Panc1 (cell line): ENCODE data around the gene RHEBL1. TPM values are rescaled to one million over a fixed set of nuclear protein-coding genes. Genes with fewer than 3 reads are reported as not detected.

Source experiments
- ATAC-seq: fragments of 200-7000 bp; cut with Tn5 transposase; 2 replicates; pipeline ENCODE4 v1.9.1; 2020; ENCODE audit warnings: mild to moderate bottlenecking, moderate library complexity
- BruUV-seq: library from RNA; stranded (reverse); fragments of 400-500 nt; replicated peaks from 2 replicates; lab custom pipeline; 2021; lab: Mats Ljungman, UMichigan
- CTCF ChIA-PET: fragments of 300-600 bp; sonication (Branson Sonifier 250); formaldehyde crosslinking; loops from one replicate; lab custom pipeline; 2022; ENCODE audit warnings: antibody characterized with exemption; lab: Charles Lee
- POLR2A ChIA-PET: fragments of 300-600 bp; sonication (Branson Sonifier 250); formaldehyde crosslinking; loops from one replicate; lab custom pipeline; 2022; ENCODE audit warnings: antibody characterized with exemption; lab: Charles Lee
- DNase-seq: peaks from one replicate; pipeline ENCODE4 v3.0.0-alpha.2; 2010; ENCODE audit warnings: low read depth, low spot score
- H3K27ac ChIP-seq: 2 replicates; pipeline ENCODE4 v1.5.1; 2011; ENCODE audit warnings: mild to moderate bottlenecking, low read length, inconsistent platforms
- H3K27me3 ChIP-seq: fragments of 200-500 bp; sonication (Bioruptor generic); 2 replicates; pipeline ENCODE4 v1.6.0; 2014; ENCODE audit warnings: low read length, inconsistent platforms; ENCODE audit not compliant: control insufficient read depth, insufficient read depth
- H3K36me3 ChIP-seq: fragments of 200-500 bp; sonication (Bioruptor generic); 2 replicates; pipeline ENCODE4 v1.5.1; 2014; ENCODE audit warnings: inconsistent platforms, mild to moderate bottlenecking, low read length, moderate library complexity; ENCODE audit not compliant: control insufficient read depth, insufficient read depth
- H3K4me1 ChIP-seq: 2 replicates; pipeline ENCODE4 v1.5.1; 2011; ENCODE audit warnings: inconsistent platforms, mild to moderate bottlenecking, low read length, moderate library complexity; ENCODE audit not compliant: control insufficient read depth, insufficient read depth
- H3K4me3 ChIP-seq, 2 experiments: 2 replicates each; pipeline ENCODE4 v1.5.1; 2011 to 2012; ENCODE audit warnings: low read depth in 2 of 2, low read length in 2 of 2, mild to moderate bottlenecking in 2 of 2, inconsistent platforms in 1 of 2, moderate library complexity in 1 of 2
- H3K9me3 ChIP-seq: fragments of 200-500 bp; sonication (Bioruptor generic); 2 replicates; pipeline ENCODE4 v1.5.1; 2014; ENCODE audit warnings: low read depth, mild to moderate bottlenecking, inconsistent platforms, low read length, moderate library complexity; ENCODE audit not compliant: control insufficient read depth, insufficient read depth
- CTCF ChIP-seq: fragments of 450-650 bp; IDR thresholded peaks from 2 replicates; pipeline ENCODE4 v1.5.1; 2017; ENCODE audit warnings: mild to moderate bottlenecking
- POLR2AphosphoS5 ChIP-seq: IDR thresholded peaks from 2 replicates; pipeline ENCODE4 v1.6.1; 2012; ENCODE audit warnings: mild to moderate bottlenecking, low read depth, low read length, moderate library complexity
- REST ChIP-seq, 2 experiments: IDR thresholded peaks; 2 replicates each; pipeline ENCODE4 v1.6.1; 2011 to 2012; ENCODE audit warnings: low read depth in 2 of 2, control low read depth in 1 of 2, low read length in 1 of 2, mild to moderate bottlenecking in 1 of 2, moderate library complexity in 1 of 2; ENCODE audit not compliant: insufficient read depth in 1 of 2
- SIN3A ChIP-seq: IDR thresholded peaks from 2 replicates; pipeline ENCODE4 v1.6.1; 2012; ENCODE audit warnings: low read depth, mild to moderate bottlenecking, low read length, moderate library complexity, borderline replicate concordance; ENCODE audit not compliant: insufficient read depth
- TCF7L2 ChIP-seq: IDR thresholded peaks from 2 replicates; pipeline ENCODE4 v1.6.1; 2011; ENCODE audit warnings: mild to moderate bottlenecking, low read depth, low read length, inconsistent platforms
- in situ Hi-C: cut with HindIII; loops from 2 replicates; pipeline ENCODE4 v1.10.0; 2016; ENCODE audit warnings: low sequenced_read_pairs, low pct_unique_long_range_greater_than_20kb
- intact Hi-C: fragments of 100-400 bp; cut with micrococcal nuclease; formaldehyde crosslinking; loops from one replicate; pipeline ENCODE4 v1.10.0; 2022; ENCODE audit not compliant: unreplicated experiment
- total RNA-seq: library from RNA; stranded (reverse); gene quantifications from one replicate; pipeline ENCODE4 v1.2.1, GENCODE V29; 2021; ENCODE audit not compliant: unreplicated experiment

RHEBL1 gene
- total RNA-seq, 1 experiment from 2014 or later = 4.7 TPM

DNA sequence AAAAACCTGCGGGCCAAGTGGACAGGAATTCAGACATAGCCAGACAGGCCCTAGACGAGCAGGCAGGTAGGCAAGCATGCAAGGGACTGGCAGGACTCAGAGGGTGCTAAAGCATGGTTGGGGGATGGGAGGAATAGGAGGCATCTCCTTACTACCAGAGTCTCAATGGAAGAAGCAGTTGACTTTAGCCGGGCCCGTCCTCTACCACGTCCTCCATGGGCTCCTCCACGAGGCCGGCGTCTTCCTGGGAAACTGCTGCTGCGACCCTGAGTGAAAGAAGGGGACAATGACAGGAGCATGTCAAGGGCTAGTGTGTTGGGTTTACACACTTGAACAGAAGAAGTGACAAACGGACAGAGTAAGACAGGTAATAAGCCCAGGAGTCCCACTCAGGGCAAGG, 20.8 kb downstream of the RHEBL1 start:
- CTCF ChIA-PET = no interaction called here
- H3K27ac ChIP-seq = no peak overlapping the region
- no peak for ATAC-seq

GRCh38 chr12:49046129-49046895, 23.5 kb downstream of the RHEBL1 start:
- POLR2A ChIA-PET = no interaction called here
- CTCF ChIA-PET = interaction anchor here (0.6 kb wide), 1 partner anchor 73 kb away, joined by 4 read pairs; no protein-coding TSS in a partner anchor
- BruUV-seq = no TSS peak
- intact Hi-C loops = no loop called here
- H3K4me1 ChIP-seq = no peaks in the 10 kb centered on the region
- H3K27ac ChIP-seq = no peak overlapping the region
- H3K9me3 ChIP-seq = no peaks in the 10 kb centered on the region
- H3K27me3 ChIP-seq = no peaks in the 10 kb centered on the region
- in situ Hi-C loops = no loop called here
- TF ChIP-seq POLR2AphosphoS5 (no peak), TCF7L2 (no peak), REST (IDR thresholded peaks at IDR 0.05; ENCODE audit: insufficient read depth in 1 of 2, low read depth in 2 of 2, low read length in 1 of 2) (no peak), CTCF (no peak), SIN3A (no peak)
- no peak overlapping the region for H3K4me3 ChIP-seq
- H3K36me3 ChIP-seq = peaks cover 41% of the 10 kb centered on the region
- DNase-seq = no peak
- no peak for ATAC-seq

More for the DNA sequence above, 20.8 kb downstream of the RHEBL1 start:
- BruUV-seq = no TSS peak
- H3K27me3 ChIP-seq = no peaks in the 10 kb centered on the region
- intact Hi-C loops = no loop called here
- H3K36me3 ChIP-seq = peaks cover 39% of the 10 kb centered on the region
- POLR2A ChIA-PET = no interaction called here
- no peak for TF ChIP-seq POLR2AphosphoS5
- no peak for TF ChIP-seq SIN3A
- no peak for TF ChIP-seq CTCF
- no peak for TF ChIP-seq REST (IDR thresholded peaks at IDR 0.05; ENCODE audit: insufficient read depth in 1 of 2, low read depth in 2 of 2, low read length in 1 of 2)
- TF ChIP-seq TCF7L2 = no peak
- no peak overlapping the region for H3K4me3 ChIP-seq
- DNase-seq = no peak
- H3K9me3 ChIP-seq = no peaks in the 10 kb centered on the region
- in situ Hi-C loops = no loop called here
- no peaks in the 10 kb centered on the region for H3K4me1 ChIP-seq
